GM23338 (cell line): ENCODE measurements around the gene NPC2.

Source experiments
- CREB1 ChIP-seq: fragments of 250-450 bp; sonication (Bioruptor Pico); IDR thresholded peaks from 2 replicates; pipeline ENCODE4 v1.5.0; 2020; ENCODE audit warnings: low read depth, mild to moderate bottlenecking, moderate library complexity
- EZH2 ChIP-seq: fragments of 200-600 bp; sonication (generic); IDR thresholded peaks from one replicate; pipeline ENCODE4 v1.8.0; 2017; ENCODE audit warnings: antibody characterized with exemption, mild to moderate bottlenecking, low read depth; ENCODE audit not compliant: unreplicated experiment
- POLR2AphosphoS5 ChIP-seq: IDR thresholded peaks from 2 replicates; pipeline ENCODE4 v1.6.1; 2016; ENCODE audit warnings: antibody characterized with exemption, low read depth

DNA sequence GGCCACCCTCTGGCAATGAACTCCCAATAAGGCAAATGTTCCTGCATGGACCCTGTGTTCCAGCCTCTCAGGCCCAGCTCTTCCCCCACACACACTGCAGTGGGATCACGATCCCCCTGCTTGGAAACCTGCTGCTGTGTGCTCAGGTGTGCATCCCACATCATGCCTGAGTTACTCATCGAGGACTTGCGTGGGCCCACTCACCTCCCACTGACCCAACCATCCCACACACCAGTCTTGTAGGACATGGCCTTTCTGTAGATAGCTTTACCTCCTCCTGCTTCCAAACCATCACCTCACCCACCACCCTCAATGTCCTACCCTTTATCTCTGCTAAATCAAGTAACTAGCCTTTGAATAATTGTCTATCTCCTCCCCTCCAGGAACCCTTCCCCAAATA, 24.6 kb downstream of the NPC2 start:
- TF ChIP-seq POLR2AphosphoS5 (no peak), EZH2 (no peak), CREB1 (CRISPR knock-in tag) (no peak)
